H9 (cell line): ENCODE results near the gene MYBPHL. TPM values are rescaled to one million over a fixed set of nuclear protein-coding genes. Genes with fewer than 3 reads are reported as not detected.

Experiments used
- DNase-seq: peaks from one replicate; pipeline ENCODE4 v3.0.0-alpha.2; 2017
- H2AFZ ChIP-seq: one replicate; pipeline ENCODE4 v1.6.1; 2013; ENCODE audit warnings: mild to moderate bottlenecking, low read length, control low read depth, moderate library complexity
- H2AK5ac ChIP-seq: 2 replicates; pipeline ENCODE4 v1.6.1; 2013; ENCODE audit warnings: low read length, control low read depth, mixed read lengths; ENCODE audit not compliant: insufficient read length
- H2BK120ac ChIP-seq: one replicate; pipeline ENCODE4 v1.6.1; 2013; ENCODE audit warnings: low read depth, mild to moderate bottlenecking, low read length, control low read depth, inconsistent platforms; ENCODE audit not compliant: poor library complexity, severe bottlenecking
- H2BK12ac ChIP-seq: 2 replicates; pipeline ENCODE4 v1.6.1; 2013; ENCODE audit warnings: low read length, control low read depth, mixed read lengths, low read depth; ENCODE audit not compliant: insufficient read length
- H2BK15ac ChIP-seq: 2 replicates; pipeline ENCODE4 v1.6.1; 2013; ENCODE audit warnings: low read depth, low read length, control low read depth
- H2BK20ac ChIP-seq: one replicate; pipeline ENCODE4 v1.6.1; 2013; ENCODE audit warnings: low read depth, mild to moderate bottlenecking, low read length, control low read depth, inconsistent platforms; ENCODE audit not compliant: poor library complexity, severe bottlenecking
- H2BK5ac ChIP-seq: 2 replicates; pipeline ENCODE4 v1.6.1; 2013; ENCODE audit warnings: low read length, control low read depth, mixed read lengths; ENCODE audit not compliant: insufficient read length
- H3K14ac ChIP-seq: 2 replicates; pipeline ENCODE4 v1.6.1; 2013; ENCODE audit warnings: low read length, control low read depth; ENCODE audit not compliant: insufficient read depth
- H3K18ac ChIP-seq: 2 replicates; pipeline ENCODE4 v1.6.1; 2013; ENCODE audit warnings: low read depth, mild to moderate bottlenecking, mixed read lengths, low read length, control low read depth; ENCODE audit not compliant: insufficient read length
- H3K23ac ChIP-seq: 2 replicates; pipeline ENCODE4 v1.6.1; 2013; ENCODE audit warnings: low read length, control low read depth, mixed read lengths, low read depth; ENCODE audit not compliant: insufficient read length
- H3K23me2 ChIP-seq: 2 replicates; pipeline ENCODE4 v1.6.1; 2013; ENCODE audit warnings: low read depth, mild to moderate bottlenecking, mixed read lengths, low read length, control low read depth; ENCODE audit not compliant: insufficient read length, poor library complexity, severe bottlenecking
- H3K27ac ChIP-seq: 2 replicates; pipeline ENCODE4 v1.5.1; 2013; ENCODE audit warnings: low read length, control low read depth, mixed read lengths, low read depth; ENCODE audit not compliant: insufficient read length
- H3K27me3 ChIP-seq: 2 replicates; pipeline ENCODE4 v1.6.1; 2013; ENCODE audit warnings: low read length, control low read depth, inconsistent platforms; ENCODE audit not compliant: insufficient read depth
- H3K4ac ChIP-seq: 2 replicates; pipeline ENCODE4 v1.6.1; 2013; ENCODE audit warnings: low read depth, mild to moderate bottlenecking, control low read depth, inconsistent platforms, low read length, moderate library complexity
- H3K4me1 ChIP-seq: 2 replicates; pipeline ENCODE4 v1.6.1; 2013; ENCODE audit warnings: low read length, control low read depth, inconsistent platforms; ENCODE audit not compliant: insufficient read depth
- H3K4me2 ChIP-seq: 2 replicates; pipeline ENCODE4 v1.6.1; 2013; ENCODE audit warnings: low read length, control low read depth, mixed read lengths; ENCODE audit not compliant: insufficient read length, insufficient read depth
- H3K56ac ChIP-seq: 2 replicates; pipeline ENCODE4 v1.6.1; 2013; ENCODE audit warnings: low read depth, mild to moderate bottlenecking, mixed read lengths, low read length, control low read depth; ENCODE audit not compliant: insufficient read length
- H3K79me1 ChIP-seq: 2 replicates; pipeline ENCODE4 v1.6.1; 2013; ENCODE audit warnings: low read depth, mild to moderate bottlenecking, moderate library complexity, low read length, control low read depth, inconsistent platforms; ENCODE audit not compliant: insufficient read depth, poor library complexity, severe bottlenecking
- H3K79me2 ChIP-seq: 2 replicates; pipeline ENCODE4 v1.6.1; 2013; ENCODE audit warnings: low read length, control low read depth, inconsistent platforms; ENCODE audit not compliant: insufficient read depth
- H3K9ac ChIP-seq: 2 replicates; pipeline ENCODE4 v1.6.1; 2013; ENCODE audit warnings: low read length, control low read depth, mixed read lengths; ENCODE audit not compliant: insufficient read length; ENCODE audit errors: extremely low read depth
- H3K9me3 ChIP-seq: one replicate; pipeline ENCODE4 v1.6.1; 2013; ENCODE audit warnings: low read depth, low read length, inconsistent platforms; ENCODE audit not compliant: control insufficient read depth
- H3T11ph ChIP-seq: one replicate; pipeline ENCODE4 v1.6.1; 2013; ENCODE audit warnings: mild to moderate bottlenecking, low read length, control low read depth, inconsistent platforms
- H4K20me1 ChIP-seq: one replicate; pipeline ENCODE4 v1.6.1; 2013; ENCODE audit not compliant: control insufficient read depth, insufficient read length, insufficient read depth
- H4K5ac ChIP-seq: 2 replicates; pipeline ENCODE4 v1.6.1; 2013; ENCODE audit warnings: low read depth, mild to moderate bottlenecking, mixed read lengths, low read length, control low read depth; ENCODE audit not compliant: insufficient read length
- H4K8ac ChIP-seq: replicated peaks from 2 replicates; pipeline ENCODE4 v1.6.1; 2013; ENCODE audit warnings: low read length, control low read depth, mixed read lengths, low read depth; ENCODE audit not compliant: insufficient read length
- H4K91ac ChIP-seq: 2 replicates; pipeline ENCODE4 v1.6.1; 2013; ENCODE audit warnings: low read depth, mild to moderate bottlenecking, moderate library complexity, mixed read lengths, low read length, control low read depth; ENCODE audit not compliant: insufficient read length
- H3K27ac Mint-ChIP-seq, 3 experiments: 2 replicates in 2 of 3; 3 replicates in 1 of 3; pipeline ENCODE4 v1.8.0; 2020 to 2021; ENCODE audit warnings: mixed read lengths in 3 of 3, mild to moderate bottlenecking in 1 of 3, moderate library complexity in 1 of 3
- H3K27me3 Mint-ChIP-seq: 2 replicates; pipeline ENCODE4 v1.8.0; 2021; ENCODE audit warnings: low read depth, mild to moderate bottlenecking, moderate library complexity, mixed read lengths
- H3K36me3 Mint-ChIP-seq, 3 experiments: 2 replicates in 2 of 3; 3 replicates in 1 of 3; pipeline ENCODE4 v1.8.0; 2020 to 2021; ENCODE audit warnings: low read depth in 3 of 3, mixed read lengths in 3 of 3; ENCODE audit not compliant: insufficient read depth in 1 of 3
- H3K4me1 Mint-ChIP-seq, 2 experiments: 2 replicates each; pipeline ENCODE4 v1.8.0; 2020; ENCODE audit warnings: mixed read lengths in 2 of 2
- H3K4me3 Mint-ChIP-seq, 2 experiments: 2 replicates in 1 of 2; 3 replicates in 1 of 2; pipeline ENCODE4 v1.8.0; 2020 to 2021; ENCODE audit warnings: mild to moderate bottlenecking in 2 of 2, mixed read lengths in 2 of 2, moderate library complexity in 1 of 2
- H3K9me3 Mint-ChIP-seq, 2 experiments: 2 replicates in 1 of 2; 3 replicates in 1 of 2; pipeline ENCODE4 v1.8.0; 2020; ENCODE audit warnings: mild to moderate bottlenecking in 2 of 2, mixed read lengths in 2 of 2, moderate library complexity in 1 of 2
- WGBS: extraction: QIAGEN DNeasy Blood & Tissue Kit; methylation state at CpG from one replicate; pipeline ENCODE4 v1.1.7; 2013; ENCODE audit warnings: missing lambda C conversion rate, low lambda C conversion rate, mixed read lengths; ENCODE audit not compliant: insufficient read length; ENCODE audit errors: extremely low coverage; 5-methylcytosine and 5-hydroxymethylcytosine counted together
- total RNA-seq: library from RNA; stranded (reverse); gene quantifications from 2 replicates; pipeline ENCODE4 v1.2.1, GENCODE V29; 2021
- TF ChIP-seq, protein P1 (sequence below): fragments of 200-600 bp; sonication (generic); conservative IDR thresholded peaks from 3 replicates; pipeline ENCODE4 v1.8.0; 2021; ENCODE audit warnings: antibody characterized with exemption, mild to moderate bottlenecking

Gene MYBPHL
- total RNA-seq, 1 experiment from 2014 or later: 0.59 TPM

DNA sequence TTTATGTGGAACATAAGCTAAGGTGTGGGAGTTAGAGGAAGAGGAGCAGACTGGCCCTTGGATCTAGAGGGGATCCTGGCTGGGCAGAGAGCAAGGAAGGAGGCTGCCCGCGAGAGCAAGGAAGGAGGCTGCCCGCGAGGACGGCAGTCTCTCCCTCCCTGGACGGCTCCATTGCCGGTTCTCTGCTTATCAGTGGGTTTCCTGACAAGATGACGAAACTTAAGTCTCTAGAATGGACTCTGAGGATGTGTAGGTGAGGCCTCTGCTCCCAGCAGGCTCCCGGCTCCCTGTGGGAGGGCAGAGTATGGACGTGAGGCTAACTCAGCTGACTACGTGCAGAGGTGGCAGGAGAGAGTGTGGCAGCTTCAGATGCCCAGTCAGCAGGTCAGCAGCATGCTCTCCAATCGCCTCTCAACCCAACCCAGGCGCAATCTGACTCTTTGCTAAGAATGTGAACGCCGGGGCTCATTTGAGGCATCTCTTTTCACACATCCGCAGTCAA is 6.1 kb downstream of the MYBPHL start:
- H3K4me1 Mint-ChIP-seq: peaks cover 11 to 14% of the 10 kb centered on the region in 2 experiments
- Histone ChIP-seq H3K4me2 (no peak overlapping the region), H2BK5ac (no peak overlapping the region), H3K4me1 (no peaks in the 10 kb centered on the region), H3K23me2 (no peaks in the 10 kb centered on the region), H4K91ac (no peak overlapping the region), H3K27ac (no peak overlapping the region), H2BK120ac (no peak overlapping the region), H3K9ac (no peak overlapping the region), H3K18ac (no peak overlapping the region), H2BK12ac (no peak overlapping the region), H3K14ac (no peak overlapping the region; the same call in 1 of the 2 replicates), H3K79me1 (no peaks in the 10 kb centered on the region), H4K8ac (no peak overlapping the region), H2AFZ (no peak overlapping the region), H3T11ph (no peak overlapping the region), H4K20me1 (no peaks in the 10 kb centered on the region), H3K27me3 (no peaks in the 10 kb centered on the region), H4K5ac (no peak overlapping the region), H3K79me2 (no peaks in the 10 kb centered on the region), H2BK20ac (no peak overlapping the region), H3K9me3 (no peaks in the 10 kb centered on the region), H2BK15ac (no peak overlapping the region), H2AK5ac (no peak overlapping the region), H3K4ac (no peak overlapping the region), H3K23ac (no peak overlapping the region), H3K56ac (no peak overlapping the region)
- no peaks in the 10 kb centered on the region for H3K9me3 Mint-ChIP-seq
- H3K36me3 Mint-ChIP-seq: no peaks in the 10 kb centered on the region
- DNase-seq: no peak
- H3K4me3 Mint-ChIP-seq: no peak overlapping the region
- H3K27me3 Mint-ChIP-seq: no peaks in the 10 kb centered on the region; the same call in 1 of the 2 replicates
- TF ChIP-seq, protein P1, sequence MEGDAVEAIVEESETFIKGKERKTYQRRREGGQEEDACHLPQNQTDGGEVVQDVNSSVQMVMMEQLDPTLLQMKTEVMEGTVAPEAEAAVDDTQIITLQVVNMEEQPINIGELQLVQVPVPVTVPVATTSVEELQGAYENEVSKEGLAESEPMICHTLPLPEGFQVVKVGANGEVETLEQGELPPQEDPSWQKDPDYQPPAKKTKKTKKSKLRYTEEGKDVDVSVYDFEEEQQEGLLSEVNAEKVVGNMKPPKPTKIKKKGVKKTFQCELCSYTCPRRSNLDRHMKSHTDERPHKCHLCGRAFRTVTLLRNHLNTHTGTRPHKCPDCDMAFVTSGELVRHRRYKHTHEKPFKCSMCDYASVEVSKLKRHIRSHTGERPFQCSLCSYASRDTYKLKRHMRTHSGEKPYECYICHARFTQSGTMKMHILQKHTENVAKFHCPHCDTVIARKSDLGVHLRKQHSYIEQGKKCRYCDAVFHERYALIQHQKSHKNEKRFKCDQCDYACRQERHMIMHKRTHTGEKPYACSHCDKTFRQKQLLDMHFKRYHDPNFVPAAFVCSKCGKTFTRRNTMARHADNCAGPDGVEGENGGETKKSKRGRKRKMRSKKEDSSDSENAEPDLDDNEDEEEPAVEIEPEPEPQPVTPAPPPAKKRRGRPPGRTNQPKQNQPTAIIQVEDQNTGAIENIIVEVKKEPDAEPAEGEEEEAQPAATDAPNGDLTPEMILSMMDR: no peak
- no peak overlapping the region for H3K27ac Mint-ChIP-seq
- no CpG with 5 or more reads among the region's 16 CpGs for WGBS
